Panc1 (cell line): Measurements from ENCODE around the gene CNGB1. TPM values are rescaled to one million over a fixed set of nuclear protein-coding genes. Genes with fewer than 3 reads are reported as not detected.
A peak's percentile ranks its signal among the peaks of the same experiment; 100 is the strongest.

Experiments used
- ATAC-seq: fragments of 200-7000 bp; cut with Tn5 transposase; 2 replicates; pipeline ENCODE4 v1.9.1; 2020; ENCODE audit warnings: mild to moderate bottlenecking, moderate library complexity
- BruUV-seq: library from RNA; stranded (reverse); fragments of 400-500 nt; replicated peaks from 2 replicates; lab custom pipeline; 2021; lab: Mats Ljungman, UMichigan
- CTCF ChIA-PET: fragments of 300-600 bp; sonication (Branson Sonifier 250); formaldehyde crosslinking; loops from one replicate; lab custom pipeline; 2022; ENCODE audit warnings: antibody characterized with exemption; lab: Charles Lee
- POLR2A ChIA-PET: fragments of 300-600 bp; sonication (Branson Sonifier 250); formaldehyde crosslinking; loops from one replicate; lab custom pipeline; 2022; ENCODE audit warnings: antibody characterized with exemption; lab: Charles Lee
- DNase-seq: peaks from one replicate; pipeline ENCODE4 v3.0.0-alpha.2; 2010; ENCODE audit warnings: low read depth, low spot score
- H3K27ac ChIP-seq: 2 replicates; pipeline ENCODE4 v1.5.1; 2011; ENCODE audit warnings: mild to moderate bottlenecking, low read length, inconsistent platforms
- H3K27me3 ChIP-seq: fragments of 200-500 bp; sonication (Bioruptor generic); 2 replicates; pipeline ENCODE4 v1.6.0; 2014; ENCODE audit warnings: low read length, inconsistent platforms; ENCODE audit not compliant: control insufficient read depth, insufficient read depth
- H3K36me3 ChIP-seq: fragments of 200-500 bp; sonication (Bioruptor generic); 2 replicates; pipeline ENCODE4 v1.5.1; 2014; ENCODE audit warnings: inconsistent platforms, mild to moderate bottlenecking, low read length, moderate library complexity; ENCODE audit not compliant: control insufficient read depth, insufficient read depth
- H3K4me1 ChIP-seq: 2 replicates; pipeline ENCODE4 v1.5.1; 2011; ENCODE audit warnings: inconsistent platforms, mild to moderate bottlenecking, low read length, moderate library complexity; ENCODE audit not compliant: control insufficient read depth, insufficient read depth
- H3K4me3 ChIP-seq, 2 experiments: 2 replicates each; pipeline ENCODE4 v1.5.1; 2011 to 2012; ENCODE audit warnings: low read depth in 2 of 2, low read length in 2 of 2, mild to moderate bottlenecking in 2 of 2, inconsistent platforms in 1 of 2, moderate library complexity in 1 of 2
- H3K9me3 ChIP-seq: fragments of 200-500 bp; sonication (Bioruptor generic); 2 replicates; pipeline ENCODE4 v1.5.1; 2014; ENCODE audit warnings: low read depth, mild to moderate bottlenecking, inconsistent platforms, low read length, moderate library complexity; ENCODE audit not compliant: control insufficient read depth, insufficient read depth
- POLR2AphosphoS5 ChIP-seq: IDR thresholded peaks from 2 replicates; pipeline ENCODE4 v1.6.1; 2012; ENCODE audit warnings: mild to moderate bottlenecking, low read depth, low read length, moderate library complexity
- SIN3A ChIP-seq: IDR thresholded peaks from 2 replicates; pipeline ENCODE4 v1.6.1; 2012; ENCODE audit warnings: low read depth, mild to moderate bottlenecking, low read length, moderate library complexity, borderline replicate concordance; ENCODE audit not compliant: insufficient read depth
- TCF7L2 ChIP-seq: IDR thresholded peaks from 2 replicates; pipeline ENCODE4 v1.6.1; 2011; ENCODE audit warnings: mild to moderate bottlenecking, low read depth, low read length, inconsistent platforms
- in situ Hi-C: cut with HindIII; loops from 2 replicates; pipeline ENCODE4 v1.10.0; 2016; ENCODE audit warnings: low sequenced_read_pairs, low pct_unique_long_range_greater_than_20kb
- intact Hi-C: fragments of 100-400 bp; cut with micrococcal nuclease; formaldehyde crosslinking; loops from one replicate; pipeline ENCODE4 v1.10.0; 2022; ENCODE audit not compliant: unreplicated experiment
- total RNA-seq: library from RNA; stranded (reverse); gene quantifications from one replicate; pipeline ENCODE4 v1.2.1, GENCODE V29; 2021; ENCODE audit not compliant: unreplicated experiment
- TF ChIP-seq, protein P1 (sequence below), 2 experiments: IDR thresholded peaks; 2 replicates each; pipeline ENCODE4 v1.6.1; 2011 to 2012; ENCODE audit warnings: low read depth in 2 of 2, control low read depth in 1 of 2, low read length in 1 of 2, mild to moderate bottlenecking in 1 of 2, moderate library complexity in 1 of 2; ENCODE audit not compliant: insufficient read depth in 1 of 2
- TF ChIP-seq, protein P2 (sequence below): fragments of 450-650 bp; IDR thresholded peaks from 2 replicates; pipeline ENCODE4 v1.5.1; 2017; ENCODE audit warnings: mild to moderate bottlenecking

CNGB1 gene
- total RNA-seq, 1 experiment from 2014 or later: not detected

DNA sequence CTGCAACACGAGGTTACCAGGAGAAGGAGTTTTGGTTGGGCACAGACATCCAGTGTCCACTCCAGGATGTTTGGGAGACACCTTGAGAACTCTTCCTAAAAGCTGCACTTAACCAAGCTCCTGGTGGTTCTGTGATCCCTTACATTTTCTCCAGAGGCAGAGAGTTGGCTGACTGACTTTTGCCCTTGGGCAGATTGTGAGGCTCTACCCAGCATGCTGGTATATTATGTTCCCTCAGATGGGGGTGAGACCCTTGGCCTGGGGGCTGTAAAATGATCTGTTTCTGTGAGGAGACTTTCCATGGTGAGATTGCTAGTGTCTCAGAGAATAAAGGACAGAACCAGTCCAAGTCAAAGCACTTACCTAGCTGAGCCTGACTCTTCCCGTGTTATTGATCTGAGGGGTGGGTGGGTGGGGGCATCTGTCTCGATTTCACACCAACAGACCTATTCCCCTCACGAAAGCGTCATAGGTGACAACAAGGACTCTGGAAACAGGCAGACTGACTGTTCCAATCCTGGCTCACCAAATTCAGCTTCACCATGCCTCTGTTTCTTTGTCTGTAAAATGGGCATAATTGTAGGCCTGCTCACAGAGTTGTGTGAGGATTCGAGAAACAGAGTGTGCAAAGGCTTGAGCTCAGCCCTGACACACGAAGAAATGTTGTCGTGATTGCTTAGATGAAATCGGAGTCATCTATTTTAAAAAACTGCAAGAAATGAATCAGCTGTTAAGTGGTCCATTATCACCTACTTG is 42.5 kb upstream of the CNGB1 start:
- DNase-seq: no peak
- intact Hi-C loops: no loop called here
- TF ChIP-seq SIN3A (no peak), POLR2AphosphoS5 (no peak), TCF7L2 (no peak)
- TF ChIP-seq, protein P1, sequence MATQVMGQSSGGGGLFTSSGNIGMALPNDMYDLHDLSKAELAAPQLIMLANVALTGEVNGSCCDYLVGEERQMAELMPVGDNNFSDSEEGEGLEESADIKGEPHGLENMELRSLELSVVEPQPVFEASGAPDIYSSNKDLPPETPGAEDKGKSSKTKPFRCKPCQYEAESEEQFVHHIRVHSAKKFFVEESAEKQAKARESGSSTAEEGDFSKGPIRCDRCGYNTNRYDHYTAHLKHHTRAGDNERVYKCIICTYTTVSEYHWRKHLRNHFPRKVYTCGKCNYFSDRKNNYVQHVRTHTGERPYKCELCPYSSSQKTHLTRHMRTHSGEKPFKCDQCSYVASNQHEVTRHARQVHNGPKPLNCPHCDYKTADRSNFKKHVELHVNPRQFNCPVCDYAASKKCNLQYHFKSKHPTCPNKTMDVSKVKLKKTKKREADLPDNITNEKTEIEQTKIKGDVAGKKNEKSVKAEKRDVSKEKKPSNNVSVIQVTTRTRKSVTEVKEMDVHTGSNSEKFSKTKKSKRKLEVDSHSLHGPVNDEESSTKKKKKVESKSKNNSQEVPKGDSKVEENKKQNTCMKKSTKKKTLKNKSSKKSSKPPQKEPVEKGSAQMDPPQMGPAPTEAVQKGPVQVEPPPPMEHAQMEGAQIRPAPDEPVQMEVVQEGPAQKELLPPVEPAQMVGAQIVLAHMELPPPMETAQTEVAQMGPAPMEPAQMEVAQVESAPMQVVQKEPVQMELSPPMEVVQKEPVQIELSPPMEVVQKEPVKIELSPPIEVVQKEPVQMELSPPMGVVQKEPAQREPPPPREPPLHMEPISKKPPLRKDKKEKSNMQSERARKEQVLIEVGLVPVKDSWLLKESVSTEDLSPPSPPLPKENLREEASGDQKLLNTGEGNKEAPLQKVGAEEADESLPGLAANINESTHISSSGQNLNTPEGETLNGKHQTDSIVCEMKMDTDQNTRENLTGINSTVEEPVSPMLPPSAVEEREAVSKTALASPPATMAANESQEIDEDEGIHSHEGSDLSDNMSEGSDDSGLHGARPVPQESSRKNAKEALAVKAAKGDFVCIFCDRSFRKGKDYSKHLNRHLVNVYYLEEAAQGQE (IDR thresholded peaks at IDR 0.05; ENCODE audit: insufficient read depth in 1 of 2, low read depth in 2 of 2, low read length in 1 of 2): no peak
- TF ChIP-seq, protein P2, sequence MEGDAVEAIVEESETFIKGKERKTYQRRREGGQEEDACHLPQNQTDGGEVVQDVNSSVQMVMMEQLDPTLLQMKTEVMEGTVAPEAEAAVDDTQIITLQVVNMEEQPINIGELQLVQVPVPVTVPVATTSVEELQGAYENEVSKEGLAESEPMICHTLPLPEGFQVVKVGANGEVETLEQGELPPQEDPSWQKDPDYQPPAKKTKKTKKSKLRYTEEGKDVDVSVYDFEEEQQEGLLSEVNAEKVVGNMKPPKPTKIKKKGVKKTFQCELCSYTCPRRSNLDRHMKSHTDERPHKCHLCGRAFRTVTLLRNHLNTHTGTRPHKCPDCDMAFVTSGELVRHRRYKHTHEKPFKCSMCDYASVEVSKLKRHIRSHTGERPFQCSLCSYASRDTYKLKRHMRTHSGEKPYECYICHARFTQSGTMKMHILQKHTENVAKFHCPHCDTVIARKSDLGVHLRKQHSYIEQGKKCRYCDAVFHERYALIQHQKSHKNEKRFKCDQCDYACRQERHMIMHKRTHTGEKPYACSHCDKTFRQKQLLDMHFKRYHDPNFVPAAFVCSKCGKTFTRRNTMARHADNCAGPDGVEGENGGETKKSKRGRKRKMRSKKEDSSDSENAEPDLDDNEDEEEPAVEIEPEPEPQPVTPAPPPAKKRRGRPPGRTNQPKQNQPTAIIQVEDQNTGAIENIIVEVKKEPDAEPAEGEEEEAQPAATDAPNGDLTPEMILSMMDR: no peak
- no peak overlapping the region for H3K27ac ChIP-seq
- CTCF ChIA-PET: interaction anchor here (0.5 kb wide), 2 partner anchors 89 to 156 kb away, joined by 4 to 5 read pairs; no protein-coding TSS in a partner anchor
- TSS peak; percentile 34 for BruUV-seq
- ATAC-seq: no peak
- H3K36me3 ChIP-seq: no peaks in the 10 kb centered on the region; the same call in 1 of the 2 replicates
- no peaks in the 10 kb centered on the region for H3K4me1 ChIP-seq
- H3K4me3 ChIP-seq: no peak overlapping the region
- H3K9me3 ChIP-seq: no peaks in the 10 kb centered on the region
- H3K27me3 ChIP-seq: no peaks in the 10 kb centered on the region
- POLR2A ChIA-PET: no interaction called here
- in situ Hi-C loops: loop anchor here (25.0 kb wide), 1 partner anchor 99 kb away; no protein-coding TSS in a partner anchor

GRCh38 chr16:58012481-58012880 is 41.6 kb upstream of the CNGB1 start:
- no peaks in the 10 kb centered on the region; the same call in 1 of the 2 replicates for H3K36me3 ChIP-seq
- H3K4me1 ChIP-seq: no peaks in the 10 kb centered on the region
- H3K27me3 ChIP-seq: no peaks in the 10 kb centered on the region
- H3K9me3 ChIP-seq: no peaks in the 10 kb centered on the region
- H3K4me3 ChIP-seq: no peak overlapping the region
- no peak for TF ChIP-seq TCF7L2
- TF ChIP-seq, protein P1 (IDR thresholded peaks at IDR 0.05; ENCODE audit: insufficient read depth in 1 of 2, low read depth in 2 of 2, low read length in 1 of 2): no peak
- no peak for TF ChIP-seq POLR2AphosphoS5
- intact Hi-C loops: no loop called here
- no peak overlapping the region for H3K27ac ChIP-seq
- ATAC-seq (no peak), DNase-seq (no peak)
- BruUV-seq: no TSS peak
- ChIA-PET POLR2A (no interaction called here), CTCF (no interaction called here)
- in situ Hi-C loops: loop anchor here (25.0 kb wide), 1 partner anchor 100 kb away; no protein-coding TSS in a partner anchor
